HTR-8/SVneo (cell line): ENCODE results near the gene FCAR.
"Not testable (repeated sequence)": the region's sequence is repeated elsewhere in the genome, so short reads cannot be mapped to it uniquely, and the experiment has no call there.

ENCODE experiments used
- DNase-seq: peaks from one replicate; pipeline ENCODE4 v3.0.0; 2011; ENCODE audit warnings: low spot score, mixed read lengths; ENCODE audit not compliant: insufficient read length
- FAIRE-seq: peaks from 2 replicates; lab custom pipeline; 2011; peaks lifted over from hg19 to GRCh38; lab: Jason Lieb, UNC

FCAR gene

DNA sequence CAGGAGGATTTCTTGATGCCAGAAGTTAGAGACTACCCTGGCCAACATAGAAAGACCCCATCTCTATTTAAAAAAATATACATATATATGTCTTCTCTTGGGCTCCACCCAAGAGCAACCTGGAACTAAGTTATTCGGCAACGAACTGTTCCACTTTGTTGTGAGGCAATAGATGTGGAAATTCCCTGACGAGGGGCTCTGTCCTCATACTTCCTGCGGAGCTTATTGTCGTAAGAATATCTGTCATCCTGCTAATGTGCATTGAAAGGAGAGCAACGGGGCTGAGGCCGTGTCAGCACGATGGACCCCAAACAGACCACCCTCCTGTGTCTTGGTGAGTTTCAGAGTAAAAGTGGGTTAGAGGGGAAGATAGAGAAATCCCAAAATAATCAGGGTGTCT is at the start of gene FCAR:
TSS of gene FCAR (plus strand) at position 246 of the 400 bp plus-strand sequence. CDS start at position 301, 55 bp downstream.
- no peak for DNase-seq
- no peak for FAIRE-seq

DNA sequence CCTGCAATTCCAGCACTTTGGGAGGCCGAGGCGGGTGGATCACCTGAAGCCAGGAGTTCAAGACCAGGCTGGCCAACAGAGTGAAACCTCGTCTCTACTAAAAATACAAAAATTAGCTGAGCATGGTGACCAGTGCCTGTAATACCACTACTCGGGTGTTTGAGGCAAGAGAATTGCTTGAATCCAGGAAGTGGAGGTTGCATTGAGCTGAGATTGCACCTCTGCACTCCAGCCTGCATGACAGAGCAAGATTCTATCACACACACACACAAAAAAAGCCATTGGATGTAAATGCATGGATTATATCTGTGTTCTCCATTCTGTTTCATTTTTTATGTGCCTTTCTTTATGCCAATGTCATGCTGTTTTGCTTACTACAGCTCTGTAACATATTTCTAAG is 49.6 kb upstream of the FCAR start:
- not testable (repeated sequence) for FAIRE-seq, DNase-seq

DNA sequence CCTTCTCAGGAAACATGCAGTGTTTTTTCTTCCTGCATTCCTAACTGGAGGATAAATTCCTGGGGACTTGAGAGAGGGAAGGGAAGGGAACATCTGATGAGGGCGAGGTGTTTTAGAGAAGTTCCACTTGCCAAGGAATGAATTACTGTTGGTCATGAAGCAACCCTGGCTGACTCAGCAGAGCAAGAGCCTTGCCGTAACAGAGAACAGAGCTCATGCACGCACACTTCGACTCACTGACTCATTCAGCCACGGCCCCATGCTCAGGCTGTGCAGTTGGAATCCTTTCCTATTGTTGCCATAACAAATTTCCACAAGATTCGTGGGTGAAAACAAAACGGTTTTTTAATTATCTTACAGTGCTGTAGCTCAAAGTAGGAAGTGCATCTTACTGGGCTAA is 48.7 kb upstream of the FCAR start:
- not testable (repeated sequence) for FAIRE-seq, DNase-seq

DNA sequence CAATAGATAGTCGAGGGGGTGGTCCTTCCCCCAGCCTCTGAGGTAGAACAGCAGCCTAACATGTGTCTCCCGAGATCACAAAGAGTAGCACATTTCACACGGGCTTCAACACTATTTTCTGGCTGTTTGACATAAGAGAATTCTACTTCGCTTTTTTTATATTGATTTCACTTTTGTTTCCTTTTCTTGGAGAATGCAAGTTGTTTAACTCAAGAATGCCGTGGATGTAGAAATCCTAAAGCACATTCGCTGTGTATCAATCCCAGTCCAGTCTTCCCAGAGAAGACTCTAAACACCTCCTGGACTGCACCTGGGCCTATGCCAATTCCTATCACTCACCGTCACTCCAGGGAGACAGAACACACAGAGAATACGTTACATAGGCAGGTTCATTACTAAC is 46.0 kb upstream of the FCAR start:
- not testable (repeated sequence) for FAIRE-seq, DNase-seq

DNA sequence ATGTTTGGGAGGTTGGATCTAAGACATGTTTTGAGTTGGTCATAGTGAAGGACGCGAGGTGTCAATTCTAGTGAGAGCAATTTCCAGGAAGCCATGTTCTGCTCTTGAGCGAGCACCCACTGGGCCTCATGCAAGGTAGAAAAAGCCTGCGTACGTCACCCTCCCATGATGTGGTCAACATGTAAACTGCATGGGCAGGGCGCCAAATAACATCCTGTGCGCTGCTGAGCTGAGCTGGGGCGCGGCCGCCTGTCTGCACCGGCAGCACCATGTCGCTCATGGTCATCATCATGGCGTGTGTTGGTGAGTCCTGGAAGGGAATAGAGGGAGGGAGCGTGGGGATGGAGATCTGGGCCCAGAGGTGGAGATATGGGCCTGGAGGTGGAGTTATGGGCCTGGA is 41.5 kb upstream of the FCAR start, which contains the start of gene KIR2DS4:
TSS of gene KIR2DS4 (plus strand) at position 181 of the 400 bp plus-strand sequence.
- FAIRE-seq, DNase-seq: not testable (repeated sequence)

DNA sequence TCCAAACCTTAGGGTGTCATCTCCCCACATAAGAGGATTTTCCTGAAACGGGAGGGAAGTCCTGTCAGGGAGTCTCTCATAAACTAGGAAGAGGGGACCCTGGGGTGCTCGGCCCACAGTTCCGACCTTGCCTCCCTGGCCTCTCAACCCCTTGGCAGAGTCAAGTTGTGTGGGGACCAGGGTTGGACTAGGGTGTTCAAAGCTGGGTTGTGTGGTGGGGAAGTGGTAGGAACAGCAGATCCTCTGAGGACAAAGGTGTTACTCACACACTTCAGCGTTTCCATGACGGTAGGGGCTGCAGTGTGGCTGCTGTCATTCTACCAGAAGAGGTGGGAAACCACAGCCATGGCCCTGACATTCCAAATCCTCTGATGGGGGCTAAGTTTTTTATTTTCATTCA is 38.9 kb upstream of the FCAR start:
- FAIRE-seq, DNase-seq: not testable (repeated sequence)

DNA sequence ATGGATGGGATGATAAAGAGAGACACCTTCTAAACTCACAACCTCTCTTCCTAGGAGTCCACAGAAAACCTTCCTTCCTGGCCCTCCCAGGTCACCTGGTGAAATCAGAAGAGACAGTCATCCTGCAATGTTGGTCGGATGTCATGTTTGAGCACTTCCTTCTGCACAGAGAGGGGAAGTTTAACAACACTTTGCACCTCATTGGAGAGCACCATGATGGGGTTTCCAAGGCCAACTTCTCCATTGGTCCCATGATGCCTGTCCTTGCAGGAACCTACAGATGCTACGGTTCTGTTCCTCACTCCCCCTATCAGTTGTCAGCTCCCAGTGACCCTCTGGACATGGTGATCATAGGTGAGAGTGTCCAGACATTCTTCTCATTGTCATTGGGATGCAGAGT is 36.5 kb upstream of the FCAR start:
- FAIRE-seq, DNase-seq: not testable (repeated sequence)

DNA sequence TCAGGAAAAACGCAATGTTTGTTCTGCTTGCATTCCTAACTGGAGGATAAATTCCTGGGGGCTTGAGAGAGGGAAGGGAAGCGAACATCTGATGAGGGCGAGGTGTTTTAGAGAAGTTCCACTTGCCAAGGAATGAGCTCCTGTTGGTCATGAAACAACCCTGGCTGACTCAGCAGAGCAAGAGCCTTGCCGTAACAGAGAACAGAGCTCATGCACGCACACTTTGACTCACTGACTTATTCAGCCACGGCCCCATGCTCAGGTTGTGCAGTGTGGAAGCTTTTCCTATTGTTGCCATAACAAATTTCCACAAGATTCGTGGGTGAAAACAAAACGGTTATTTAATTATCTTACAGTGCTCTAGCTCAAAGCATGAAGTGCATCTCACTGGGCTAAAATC is 30.9 kb upstream of the FCAR start:
- not testable (repeated sequence) for DNase-seq, FAIRE-seq

DNA sequence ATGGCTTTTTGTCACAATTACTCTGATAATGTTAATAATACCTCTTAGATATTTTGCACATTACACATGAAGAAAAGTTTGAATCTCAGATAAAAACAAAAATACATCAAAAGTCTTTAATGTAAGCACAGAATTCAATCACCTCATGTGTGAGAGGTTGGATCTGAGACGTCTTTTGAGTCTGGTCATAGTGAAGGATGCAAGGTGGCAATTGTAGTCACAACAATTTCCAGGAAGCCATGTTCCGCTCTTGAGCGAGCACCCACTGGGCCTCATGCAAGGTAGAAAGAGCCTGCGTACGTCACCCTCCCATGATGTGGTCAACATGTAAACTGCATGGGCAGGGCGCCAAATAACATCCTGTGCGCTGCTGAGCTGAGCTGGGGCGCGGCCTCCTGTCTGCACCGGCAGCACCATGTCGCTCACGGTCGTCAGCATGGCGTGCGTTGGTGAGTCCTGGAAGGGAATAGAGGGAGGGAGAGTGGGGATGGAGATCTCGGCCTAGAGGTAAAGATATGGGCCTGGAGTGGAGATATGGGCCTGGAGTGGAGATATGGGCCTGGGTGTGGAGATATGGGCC is 23.9 kb upstream of the FCAR start, which contains the start of gene KIR3DL2:
TSS of gene KIR3DL2 (plus strand) at position 383 of the 580 bp plus-strand sequence. CDS start at position 416, 33 bp downstream.
- not testable (repeated sequence) for DNase-seq, FAIRE-seq

DNA sequence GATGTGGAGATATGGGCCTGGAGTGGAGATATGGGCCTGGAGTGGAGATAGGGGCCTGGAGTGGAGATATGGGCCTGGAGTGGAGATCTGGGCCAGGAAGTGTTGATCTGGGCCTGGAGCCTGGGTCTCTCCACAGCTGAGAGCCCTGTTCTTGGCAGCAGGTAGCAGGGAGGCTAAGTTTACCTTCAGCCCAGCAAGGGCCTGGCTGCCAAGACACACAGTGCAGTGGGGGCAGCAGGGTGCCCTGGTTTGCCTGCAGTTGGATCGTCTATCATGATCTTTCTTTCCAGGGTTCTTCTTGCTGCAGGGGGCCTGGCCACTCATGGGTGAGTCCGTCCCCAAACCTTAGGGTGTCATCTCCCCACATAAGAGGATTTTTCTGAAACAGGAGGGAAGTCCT is 23.1 kb upstream of the FCAR start:
- DNase-seq: no peak
- no peak for FAIRE-seq

DNA sequence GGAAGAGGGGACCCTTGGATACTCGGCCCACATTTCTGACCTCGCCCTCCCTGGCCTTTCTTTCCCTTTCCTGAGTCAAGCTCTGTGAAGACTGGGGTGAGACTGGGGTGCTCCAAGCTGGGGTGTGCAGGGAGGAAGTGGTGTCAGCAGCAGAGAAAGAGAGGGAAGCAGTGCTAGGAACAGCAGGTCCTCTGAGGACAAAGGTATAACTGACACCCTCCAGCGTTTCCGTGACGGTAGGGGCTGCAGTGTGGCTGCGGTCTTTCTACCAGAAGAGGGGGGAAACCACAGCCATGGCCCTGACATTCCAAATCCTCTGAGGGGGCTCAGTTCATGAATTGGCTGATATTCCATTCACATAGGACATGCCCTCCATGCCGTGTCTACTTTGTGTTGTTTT is 22.7 kb upstream of the FCAR start:
- DNase-seq: no peak
- FAIRE-seq: no peak

DNA sequence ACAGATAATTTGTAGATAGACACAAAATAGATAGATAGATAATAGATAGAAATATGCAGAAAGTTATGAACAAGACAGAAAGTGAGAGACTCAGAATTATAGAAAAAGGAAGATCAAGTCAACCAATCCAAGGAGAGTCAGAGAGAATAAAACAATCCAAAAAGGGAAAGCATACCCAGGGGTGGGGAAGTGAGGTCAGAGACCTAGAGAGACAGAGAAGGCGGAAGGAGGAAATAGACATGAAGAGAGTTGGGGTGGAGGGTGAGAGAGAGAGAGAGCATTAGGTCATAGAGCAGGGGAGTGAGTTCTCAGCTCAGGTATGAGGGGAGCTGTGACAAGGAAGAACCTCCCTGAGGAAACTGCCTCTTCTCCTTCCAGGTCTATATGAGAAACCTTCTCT is 18.8 kb upstream of the FCAR start:
- not testable (repeated sequence) for FAIRE-seq, DNase-seq

DNA sequence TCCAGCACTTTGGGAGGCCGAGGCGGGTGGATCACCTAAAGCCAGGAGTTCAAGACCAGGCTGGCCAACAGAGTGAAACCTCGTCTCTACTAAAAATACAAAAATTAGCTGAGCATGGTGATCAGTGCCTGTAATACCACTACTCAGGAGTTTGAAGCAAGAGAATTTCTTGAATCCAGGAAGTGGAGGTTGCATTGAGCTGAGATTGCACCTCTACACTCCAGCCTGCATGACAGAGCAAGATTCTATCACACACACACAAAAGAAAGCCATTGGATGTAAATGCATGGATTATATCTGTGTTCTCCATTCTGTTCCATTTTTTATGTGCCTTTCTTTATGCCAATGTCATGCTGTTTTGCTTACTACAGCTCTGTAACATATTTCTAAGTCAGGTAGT is 15.6 kb upstream of the FCAR start:
- not testable (repeated sequence) for DNase-seq, FAIRE-seq

DNA sequence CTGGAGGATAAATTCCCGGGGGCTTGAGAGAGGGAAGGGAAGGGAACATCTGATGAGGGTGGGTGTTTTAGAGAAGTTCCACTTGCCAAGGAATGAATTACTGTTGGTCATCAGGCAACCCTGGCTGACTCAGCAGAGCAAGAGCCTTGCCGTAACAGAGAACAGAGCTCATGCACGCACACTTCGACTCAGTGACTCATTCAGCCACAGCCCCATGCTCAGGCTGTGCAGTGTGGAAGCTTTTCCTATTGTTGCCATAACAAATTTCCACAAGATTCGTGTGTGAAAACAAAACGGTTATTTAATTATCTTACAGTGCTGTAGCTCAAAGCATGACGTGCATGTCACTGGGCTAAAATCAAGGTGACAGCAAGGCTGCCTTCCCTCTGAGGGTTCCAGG is 14.6 kb upstream of the FCAR start:
- not testable (repeated sequence) for FAIRE-seq, DNase-seq

DNA sequence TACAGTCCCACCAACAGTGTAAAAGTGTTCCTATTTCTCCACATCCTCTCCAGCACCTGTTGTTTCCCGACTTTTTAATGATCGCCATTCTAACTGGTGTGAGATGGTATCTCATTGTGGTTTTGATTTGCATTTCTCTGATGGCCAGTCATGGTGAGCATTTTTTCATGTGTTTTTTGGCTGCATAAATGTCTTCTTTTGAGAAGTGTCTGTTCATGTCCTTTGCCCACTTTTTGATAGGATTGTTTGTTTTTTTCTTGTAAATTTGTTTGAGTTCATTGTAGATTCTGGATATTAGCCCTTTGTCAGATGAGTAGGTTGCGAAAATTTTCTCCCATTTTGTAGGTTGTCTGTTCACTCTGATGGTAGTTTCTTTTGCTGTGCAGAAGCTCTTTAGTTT is 10.6 kb upstream of the FCAR start:
- FAIRE-seq, DNase-seq: not testable (repeated sequence)

DNA sequence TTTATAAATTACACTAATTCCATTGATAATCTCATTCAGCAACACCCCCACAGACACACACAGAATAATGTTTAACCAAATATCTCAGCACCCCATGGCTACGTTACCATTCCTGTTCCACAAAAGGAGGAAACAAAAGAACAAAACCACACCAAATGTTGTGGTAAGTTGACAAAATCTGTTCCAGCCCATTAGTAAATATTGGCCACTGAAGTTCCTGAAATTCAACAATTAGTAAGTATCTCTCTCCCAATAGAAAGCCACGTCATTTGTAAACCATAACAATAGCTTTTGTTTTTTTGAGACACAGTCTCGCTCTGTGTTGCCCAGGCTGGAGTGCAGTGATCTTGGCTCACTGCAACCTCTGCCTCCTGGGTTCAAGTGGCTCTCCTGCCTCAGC is 2.3 kb upstream of the FCAR start:
- DNase-seq (no peak), FAIRE-seq (no peak)

DNA sequence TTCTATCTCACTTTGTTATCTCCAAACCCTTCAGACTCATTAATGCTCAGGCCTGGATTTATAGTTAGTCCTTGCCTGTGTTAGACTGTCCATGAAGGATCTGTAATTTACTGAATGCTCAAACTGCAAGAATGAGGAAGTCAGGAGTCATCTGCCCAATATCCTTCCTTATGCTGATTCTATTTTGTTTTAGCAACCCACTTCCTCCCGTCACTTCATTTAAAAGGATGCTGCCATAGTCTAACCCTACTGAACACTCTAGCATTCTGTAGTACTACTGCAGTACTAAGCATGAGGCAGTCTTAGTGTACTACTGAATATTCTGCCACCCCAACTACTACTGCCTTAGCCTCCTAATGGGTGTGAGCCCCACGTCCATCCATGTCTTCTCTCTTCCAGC is 1.5 kb downstream of the FCAR start:
- FAIRE-seq: no peak
- DNase-seq: no peak

DNA sequence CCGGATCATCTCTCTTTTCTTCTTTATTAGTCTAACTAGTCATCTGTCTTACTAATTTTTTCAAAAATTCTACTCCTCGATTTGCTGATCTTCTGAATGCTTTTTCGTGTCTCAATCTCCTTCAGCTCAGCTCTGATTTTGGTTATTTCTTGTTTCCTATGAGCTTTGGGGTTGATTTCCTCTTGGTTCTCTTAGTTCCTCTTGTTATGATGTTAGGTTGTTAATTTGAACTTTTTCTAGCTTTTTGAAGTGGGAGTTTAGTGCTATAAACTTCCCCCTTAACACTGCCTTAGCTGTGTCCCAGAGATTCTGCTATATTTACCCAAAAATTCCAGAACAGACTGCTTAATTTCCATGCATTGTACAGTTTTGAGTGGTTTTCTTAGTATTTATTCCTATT is 3.4 kb downstream of the FCAR start:
- no peak for FAIRE-seq
- DNase-seq: no peak

DNA sequence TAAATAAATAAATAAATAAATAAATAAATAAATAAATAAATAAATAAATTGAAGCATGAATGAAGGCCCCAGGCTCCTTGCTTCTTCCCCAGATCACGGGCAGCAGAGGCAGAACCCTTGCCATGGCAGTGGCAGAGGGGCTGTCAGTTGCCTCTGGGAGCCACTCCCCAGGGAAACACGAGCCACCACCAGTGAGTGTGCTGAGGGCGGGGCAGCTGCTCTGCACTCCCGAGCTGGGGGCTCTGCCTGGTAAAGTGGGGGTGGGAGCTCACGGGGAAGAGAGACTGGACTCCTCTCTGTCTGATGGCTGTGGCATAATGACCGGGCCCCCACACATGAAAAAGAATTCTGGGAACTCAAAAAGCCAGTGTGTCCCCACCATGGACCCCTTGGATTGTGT is 7.8 kb downstream of the FCAR start:
- DNase-seq (no peak), FAIRE-seq (no peak)

DNA sequence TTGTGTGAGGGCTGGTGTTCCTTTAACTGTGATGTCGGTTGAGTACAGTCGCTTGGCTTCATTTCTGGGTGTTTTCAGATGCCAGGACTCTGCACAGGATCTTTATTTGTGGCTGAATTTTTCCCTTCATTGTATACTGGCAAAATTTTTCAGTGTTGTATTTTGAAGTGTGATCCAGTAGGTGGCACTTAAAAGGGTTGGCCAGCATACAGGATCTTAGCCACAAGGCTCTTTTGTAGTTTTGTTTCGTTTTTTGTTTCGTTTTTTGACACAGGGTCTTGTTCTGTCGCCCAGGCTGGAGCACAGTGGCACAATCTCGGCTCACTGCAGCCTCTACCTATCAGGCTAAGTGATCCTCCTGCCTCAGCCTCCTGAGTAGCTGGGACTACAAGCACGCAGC is 8.7 kb downstream of the FCAR start:
- FAIRE-seq (no peak), DNase-seq (no peak)

DNA sequence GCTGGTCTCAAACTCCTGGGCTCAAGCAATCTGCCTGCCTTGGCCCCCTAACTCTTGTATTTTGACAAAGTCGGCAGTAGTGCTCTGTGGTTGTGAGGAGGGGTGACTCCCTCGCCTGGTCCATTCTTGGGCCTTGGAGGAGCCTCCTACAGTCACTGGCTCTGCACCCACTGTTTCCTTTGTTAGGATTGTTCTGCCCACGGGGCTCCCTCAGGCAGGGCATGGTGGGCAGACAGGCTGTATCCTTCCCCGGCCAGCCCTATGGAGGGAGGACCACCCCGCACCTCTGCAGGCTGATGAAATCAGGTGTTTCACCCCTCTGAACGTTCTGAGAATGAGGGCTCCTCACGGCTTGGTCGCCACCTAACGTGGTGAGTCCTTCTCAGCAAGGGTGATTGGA is 9.2 kb downstream of the FCAR start:
- FAIRE-seq (no peak), DNase-seq (no peak)

DNA sequence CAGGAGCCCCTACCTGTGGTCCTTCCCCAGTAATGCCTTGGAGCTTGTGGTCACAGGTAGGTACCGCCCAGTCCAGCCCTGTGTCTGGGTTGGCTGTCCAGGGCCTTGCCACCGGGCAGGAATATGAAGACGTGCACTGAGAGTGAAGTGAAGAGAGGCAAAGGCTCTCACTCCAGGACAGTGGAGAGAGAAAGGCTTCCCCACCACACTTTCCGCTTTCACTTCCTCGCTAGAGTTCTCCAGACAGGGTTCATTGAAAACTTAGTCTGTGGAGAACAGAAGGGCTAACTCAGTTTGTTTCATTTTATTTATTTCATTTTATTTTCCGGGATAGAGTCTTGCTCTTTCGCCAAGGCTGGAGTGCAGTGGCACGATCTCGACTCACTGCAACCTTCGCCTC is 14.2 kb downstream of the FCAR start:
- DNase-seq (no peak), FAIRE-seq (no peak)
